ENCODE measurements around the gene HYAL2. TPM values are rescaled to one million over a fixed set of nuclear protein-coding genes. Genes with fewer than 3 reads are reported as not detected.

Gene HYAL2
- polyA plus RNA-seq, 1 donor: 39.2 TPM

DNA sequence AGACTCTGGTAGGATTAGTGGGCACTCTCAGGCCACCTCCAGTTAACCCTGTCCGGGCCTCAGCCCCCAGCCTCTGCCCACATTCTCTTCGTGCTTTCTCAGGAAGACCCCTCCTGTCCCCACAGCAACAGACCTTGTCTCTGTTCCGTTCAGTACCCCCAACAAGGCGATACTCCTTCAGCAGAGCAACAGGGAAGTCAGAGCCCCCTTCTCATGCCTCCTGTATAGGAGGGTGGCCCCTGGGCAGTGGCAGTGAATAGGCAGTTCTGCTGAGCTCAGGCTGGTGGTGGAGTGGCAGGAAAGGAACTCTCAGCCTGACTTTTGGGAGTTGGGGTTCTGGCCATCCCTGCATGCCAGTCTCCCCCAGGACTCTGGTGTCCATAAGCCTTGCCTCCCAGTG lies 53.1 kb downstream of the HYAL2 start:
- no peak for DNase-seq

DNA sequence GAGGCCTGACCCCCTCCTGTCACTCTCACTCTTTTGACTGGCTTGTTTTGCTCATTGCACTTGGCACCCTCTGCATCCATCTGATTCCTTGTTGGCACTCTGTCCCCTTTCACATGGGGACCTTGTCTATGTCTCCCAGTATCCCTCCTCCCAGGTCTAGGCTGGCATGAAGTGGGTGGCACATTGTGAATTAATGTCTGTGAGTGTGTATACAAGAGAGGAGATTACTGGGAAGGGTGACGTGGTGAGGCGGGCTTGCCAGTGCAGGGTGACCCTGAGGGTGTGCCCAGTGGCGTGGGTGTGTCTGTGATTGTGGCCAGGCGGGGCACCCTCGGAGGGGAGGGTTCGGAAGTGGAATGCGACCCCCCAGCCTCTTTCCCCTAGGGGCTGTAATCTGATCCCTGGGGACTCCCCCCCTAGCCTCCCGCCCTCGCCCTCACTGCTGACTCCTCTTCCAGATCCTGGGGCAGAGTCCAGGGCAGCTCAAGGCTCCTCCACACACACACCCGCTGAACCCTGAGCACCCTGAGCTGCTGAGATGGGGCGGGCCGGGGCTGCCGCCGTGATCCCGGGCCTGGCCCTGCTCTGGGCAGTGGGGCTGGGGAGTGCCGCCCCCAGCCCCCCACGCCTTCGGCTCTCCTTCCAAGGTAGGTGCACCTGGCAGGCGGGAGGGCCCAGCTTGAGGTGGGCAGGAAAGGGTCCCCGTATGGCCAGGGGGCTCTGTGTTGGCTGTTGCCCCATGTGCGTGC lies 53.7 kb downstream of the HYAL2 start, which contains the start of gene SEMA3B:
Gene SEMA3B (plus strand): TSS at position 445 of the 749 bp plus-strand sequence. CDS start 94 bp downstream, at position 539.
- no peak for DNase-seq

GRCh38 chr3:50268276-50268675 lies 54.3 kb downstream of the HYAL2 start:
- DNase-seq: no peak

Other genes with a start within 250 kb of the HYAL2 start
- 179 TPM for gene RBM5, start 233.8 kb downstream of the HYAL2 start, polyA plus RNA-seq (ENCODE audit: insufficient read length)
- 13.0 TPM for gene SEMA3F, start 167.4 kb downstream of the HYAL2 start, polyA plus RNA-seq (ENCODE audit: insufficient read length)
- 0.37 TPM for gene GNAT1, start 131.1 kb downstream of the HYAL2 start, polyA plus RNA-seq (ENCODE audit: insufficient read length)
- gene SLC38A3, start 117.5 kb downstream of the HYAL2 start, polyA plus RNA-seq (ENCODE audit: insufficient read length): 3.3 TPM
- 187 TPM for gene GNAI2, start 86.5 kb downstream of the HYAL2 start, polyA plus RNA-seq (ENCODE audit: insufficient read length)
- 43.9 TPM for gene SEMA3B, start 53.6 kb downstream of the HYAL2 start, polyA plus RNA-seq (ENCODE audit: insufficient read length)
- 35.9 TPM for gene LSMEM2, start 43.7 kb downstream of the HYAL2 start, polyA plus RNA-seq (ENCODE audit: insufficient read length)
- 54.2 TPM for gene IFRD2, start 30.3 kb downstream of the HYAL2 start, polyA plus RNA-seq (ENCODE audit: insufficient read length)
- 1.3 TPM for gene HYAL3, start 23.3 kb downstream of the HYAL2 start, polyA plus RNA-seq (ENCODE audit: insufficient read length)
- gene NAA80, start 23.3 kb downstream of the HYAL2 start, polyA plus RNA-seq (ENCODE audit: insufficient read length): 9.5 TPM
- gene HYAL1, start 19.2 kb downstream of the HYAL2 start, polyA plus RNA-seq (ENCODE audit: insufficient read length): 2.1 TPM
- gene TUSC2, start 5.5 kb upstream of the HYAL2 start, polyA plus RNA-seq (ENCODE audit: insufficient read length): 17.7 TPM
- 36.3 TPM for gene RASSF1, start 18.1 kb upstream of the HYAL2 start, polyA plus RNA-seq (ENCODE audit: insufficient read length)
- gene ZMYND10, start 23.0 kb upstream of the HYAL2 start, polyA plus RNA-seq (ENCODE audit: insufficient read length): 1.4 TPM
- 17.6 TPM for gene NPRL2, start 28.0 kb upstream of the HYAL2 start, polyA plus RNA-seq (ENCODE audit: insufficient read length)
- 8.5 TPM for gene CYB561D2, start 28.1 kb upstream of the HYAL2 start, polyA plus RNA-seq (ENCODE audit: insufficient read length)
- 25.7 TPM for gene TMEM115, start 36.8 kb upstream of the HYAL2 start, polyA plus RNA-seq (ENCODE audit: insufficient read length)
- 8.2 TPM for gene CACNA2D2, start 180.9 kb upstream of the HYAL2 start, polyA plus RNA-seq (ENCODE audit: insufficient read length)
- gene C3orf18, start 245.0 kb upstream of the HYAL2 start, polyA plus RNA-seq (ENCODE audit: insufficient read length): 23.5 TPM
- gene HEMK1, start 246.8 kb upstream of the HYAL2 start, polyA plus RNA-seq (ENCODE audit: insufficient read length): 21.7 TPM

All from hindlimb muscle (tissue), 1 donor.